K562 (cell line): ENCODE data around the gene ORAI3. TPM values are rescaled to one million over a fixed set of nuclear protein-coding genes. Genes with fewer than 3 reads are reported as not detected.

Experiments
- ATAC-seq: fragments of 200-7000 bp; cut with Tn5 transposase; 3 replicates; pipeline ENCODE4 v1.9.1; 2020; ENCODE audit warnings: moderate library complexity
- Bru-seq: library from RNA; stranded (reverse); fragments of 400-500 nt; gene quantifications from one replicate; lab custom pipeline; 2021; lab: Mats Ljungman, UMichigan
- BruChase-seq, 2 experiments: library from RNA; stranded (reverse); fragments of 400-500 nt; gene quantifications; one replicate each; lab custom pipeline; 2021; lab: Mats Ljungman, UMichigan
- BruUV-seq: library from RNA; stranded (reverse); fragments of 400-500 nt; replicated peaks from 2 replicates; lab custom pipeline; 2021; lab: Mats Ljungman, UMichigan
- CTCF ChIA-PET: fragments of 300-600 bp; formaldehyde crosslinking; extraction: SDS; loops from one replicate; lab custom pipeline; 2021; ENCODE audit warnings: low intra/inter-chr PET ratio; lab: Yijun Ruan, JAX
- POLR2A ChIA-PET: fragments of 300-600, 350-650 bp; sonication (Branson Sonifier 250); formaldehyde crosslinking; extraction: SDS; loops from one replicate; lab custom pipeline; 2021; ENCODE audit warnings: antibody characterized with exemption, inconsistent platforms; lab: Yijun Ruan, JAX
- DNase-seq, 4 experiments: peaks; one replicate each; pipeline versions ENCODE4 v3.0.0 to v3.0.0-alpha.2; 2011 to 2018; ENCODE audit warnings: low spot score in 3 of 4, mixed read lengths in 3 of 4; ENCODE audit errors: extremely low read depth in 1 of 4
- FAIRE-seq: peaks from 2 replicates; lab custom pipeline; 2011; peaks lifted over from hg19 to GRCh38; lab: Jason Lieb, UNC
- H2AFZ ChIP-seq: 2 replicates; pipeline ENCODE4 v1.6.0; 2011; ENCODE audit warnings: low read depth, low read length, control low read depth, inconsistent platforms
- H3K27ac ChIP-seq: fragments of 200-600 bp; 3 replicates; pipeline ENCODE4 v1.8.0; 2011; ENCODE audit warnings: low read depth, mild to moderate bottlenecking, control low read depth, inconsistent platforms, low read length, moderate library complexity, mixed read lengths; ENCODE audit errors: extremely low read depth
- H3K27me3 ChIP-seq, 2 experiments: fragments of 300-600 bp in 1 of 2; 2 replicates in 1 of 2; 3 replicates in 1 of 2; pipeline versions ENCODE4 v1.6.0 to v1.8.0; 2011; ENCODE audit warnings: inconsistent platforms in 2 of 2, low read length in 2 of 2, mild to moderate bottlenecking in 1 of 2, mixed read lengths in 1 of 2, moderate library complexity in 1 of 2; ENCODE audit not compliant: control insufficient read depth in 2 of 2, insufficient read depth in 2 of 2
- H3K36me3 ChIP-seq: fragments of 300-600 bp; 3 replicates; pipeline ENCODE4 v1.8.0; 2011; ENCODE audit warnings: mild to moderate bottlenecking, low read length, inconsistent platforms; ENCODE audit not compliant: control insufficient read depth, insufficient read depth
- H3K4me1 ChIP-seq, 2 experiments: fragments of 200-600 bp in 1 of 2; replicated peaks in 1 of 2; 2 replicates in 1 of 2; 3 replicates in 1 of 2; pipeline versions ENCODE4 v1.5.1 to v1.8.0; 2011; ENCODE audit warnings: inconsistent platforms in 2 of 2, low read length in 2 of 2, mild to moderate bottlenecking in 1 of 2, mixed read lengths in 1 of 2, moderate library complexity in 1 of 2; ENCODE audit not compliant: control insufficient read depth in 2 of 2, insufficient read depth in 2 of 2
- H3K4me2 ChIP-seq: 2 replicates; pipeline ENCODE4 v1.6.1; 2011; ENCODE audit warnings: low read length, control low read depth, inconsistent platforms, mixed read lengths; ENCODE audit not compliant: insufficient read depth
- H3K4me3 ChIP-seq: fragments of 200-600 bp; sonication (generic), shearing (Covaris generic); 2 replicates; pipeline ENCODE4 v1.5.1; 2016; ENCODE audit warnings: control low read depth, inconsistent platforms
- H3K79me2 ChIP-seq: fragments of 200-600 bp; 3 replicates; pipeline ENCODE4 v1.8.0; 2011; ENCODE audit warnings: low read length, inconsistent platforms; ENCODE audit not compliant: control insufficient read depth, insufficient read depth
- H3K9ac ChIP-seq, 2 experiments: 2 replicates each; pipeline versions ENCODE4 v1.6.0 to v1.6.1; 2011; ENCODE audit warnings: low read depth in 2 of 2, low read length in 2 of 2, control low read depth in 1 of 2, inconsistent platforms in 1 of 2, mild to moderate bottlenecking in 1 of 2, mixed read lengths in 1 of 2; ENCODE audit not compliant: insufficient read depth in 1 of 2
- H3K9me1 ChIP-seq: one replicate; pipeline ENCODE4 v1.6.0; 2011; ENCODE audit warnings: inconsistent platforms, mild to moderate bottlenecking, low read length, moderate library complexity; ENCODE audit not compliant: control insufficient read depth, insufficient read depth
- H3K9me3 ChIP-seq: replicated peaks from 2 replicates; pipeline ENCODE4 v1.5.1; 2011; ENCODE audit warnings: low read depth, low read length, inconsistent platforms; ENCODE audit not compliant: control insufficient read depth, insufficient read depth
- H4K20me1 ChIP-seq: replicated peaks from 2 replicates; pipeline ENCODE4 v1.6.1; 2011; ENCODE audit warnings: low read length, inconsistent platforms, mixed read lengths; ENCODE audit not compliant: control insufficient read depth, insufficient read depth
- CBFA2T3 ChIP-seq: fragments of 450-650 bp; IDR thresholded peaks from 2 replicates; pipeline ENCODE4 v1.6.1; 2017
- CHD2 ChIP-seq: IDR thresholded peaks from 2 replicates; pipeline ENCODE4 v1.6.1; 2011; ENCODE audit warnings: low read depth, low read length
- CREBBP ChIP-seq: IDR thresholded peaks from one replicate; pipeline ENCODE4 v1.6.1; 2012; ENCODE audit warnings: low read depth, mild to moderate bottlenecking, control low read depth, inconsistent platforms, low read length
- GATAD2B ChIP-seq: fragments of 450-650 bp; IDR thresholded peaks from 2 replicates; pipeline ENCODE4 v1.6.1; 2017; ENCODE audit warnings: mild to moderate bottlenecking, borderline replicate concordance
- GTF2A2 ChIP-seq: IDR thresholded peaks from 2 replicates; pipeline ENCODE4 v1.6.1; 2016; ENCODE audit warnings: mild to moderate bottlenecking, missing genetic modification characterization, missing compliant biosample characterization
- KDM5B ChIP-seq: fragments of 200-600 bp; sonication (generic); IDR thresholded peaks from 2 replicates; pipeline ENCODE4 v1.6.1; 2012; ENCODE audit warnings: low read depth, mild to moderate bottlenecking, moderate library complexity, low read length, control low read depth, inconsistent platforms; ENCODE audit not compliant: insufficient replicate concordance
- NUFIP1 ChIP-seq: fragments of 450-650 bp; IDR thresholded peaks from 2 replicates; pipeline ENCODE4 v1.6.1; 2018; ENCODE audit not compliant: partially characterized antibody
- PHB ChIP-seq: fragments of 250-450 bp; sonication (Bioruptor Pico); IDR thresholded peaks from 2 replicates; pipeline ENCODE4 v1.5.0; 2021
- POLR2G ChIP-seq: fragments of 200-400 bp; formaldehyde crosslinking; IDR thresholded peaks from 2 replicates; pipeline ENCODE4 v1.6.1; 2017; ENCODE audit warnings: low read depth, mild to moderate bottlenecking, antibody characterized with exemption, low read length, moderate library complexity
- RBM14 ChIP-seq: fragments of 200-400 bp; formaldehyde crosslinking; IDR thresholded peaks from 2 replicates; pipeline ENCODE4 v1.6.1; 2018; ENCODE audit warnings: low read depth, mild to moderate bottlenecking, low read length, moderate library complexity, borderline replicate concordance; ENCODE audit not compliant: insufficient read depth
- RBM15 ChIP-seq: fragments of 200-400 bp; formaldehyde crosslinking; IDR thresholded peaks from 2 replicates; pipeline ENCODE4 v1.6.1; 2018; ENCODE audit warnings: mild to moderate bottlenecking, low read length, moderate library complexity; ENCODE audit not compliant: insufficient read depth
- SMARCA4 ChIP-seq: fragments of 450-650 bp; IDR thresholded peaks from 2 replicates; pipeline ENCODE4 v1.6.1; 2016
- XRCC3 ChIP-seq: fragments of 450-650 bp; IDR thresholded peaks from 2 replicates; pipeline ENCODE4 v1.6.1; 2017; ENCODE audit warnings: mild to moderate bottlenecking, moderate library complexity
- ZBED1 ChIP-seq: IDR thresholded peaks from 2 replicates; pipeline ENCODE4 v1.6.1; 2014
- ZNF217 ChIP-seq: sonication (generic); formaldehyde crosslinking; IDR thresholded peaks from 2 replicates; pipeline ENCODE4 v1.8.0; 2022; ENCODE audit warnings: mild to moderate bottlenecking, missing genetic modification reagents
- WGBS: fragments of 100-300 bp; shearing (Covaris generic); methylation state at CpG from one replicate; pipeline ENCODE4 v1.1.6; 2016; ENCODE audit warnings: low coverage, mixed read lengths; ENCODE audit not compliant: insufficient coverage; ENCODE audit errors: missing lambda C conversion rate; 5-methylcytosine and 5-hydroxymethylcytosine counted together
- in situ Hi-C: fragments of 300-500 bp; cut with MboI; formaldehyde crosslinking; loops from 4 replicates; pipeline ENCODE4 v1.15.0; 2018; ENCODE audit warnings: inconsistent platforms, mixed read lengths
- intact Hi-C: fragments of 100-400 bp; cut with micrococcal nuclease; formaldehyde crosslinking; loops from 2 replicates; pipeline ENCODE4 v1.14.2; 2022
- long read RNA-seq, 3 experiments: library from polyadenylated mRNA in 2 of 3; library from RNA in 1 of 3; unstranded in 2 of 3; stranded (forward) in 1 of 3; transcript quantifications; one replicate each; pipeline ENCODE4 v2.0.0, GENCODE V29; 2019 to 2022
- polyA minus RNA-seq, 3 experiments: library from RNA; depleted of rRNA, polyadenylated mRNA; stranded (reverse); fragments of >200 nt; gene quantifications; 2 replicates each; pipeline ENCODE4 v1.2.3, GENCODE V29; 2011
- polyA plus RNA-seq, 8 experiments: library from polyadenylated mRNA; depleted of rRNA in 4 of 8; stranded (reverse) in 5 of 8; unstranded in 3 of 8; fragments of >200 nt; fragmentation: Nextera tagmentation in 2 of 8; fragmentation: Illumina TruSeq in 1 of 8; extraction: Ambion mirVana in 2 of 8; extraction: Trizol in 1 of 8; gene quantifications; 2 replicates each; pipeline versions ENCODE4 v1.2.1 to v1.2.3, GENCODE V29; 2011 to 2014; ENCODE audit warnings: inconsistent platforms in 1 of 8, missing spikeins in 1 of 8
- total RNA-seq, 7 experiments: library from RNA; depleted of rRNA in 6 of 7; stranded (reverse); fragments of >200 nt in 6 of 7; fragmentation: Illumina TruSeq in 2 of 7; extraction: Trizol in 2 of 7; gene quantifications; 2 replicates each; pipeline versions ENCODE4 v1.2.1 to v1.2.3, GENCODE V29; 2011 to 2021; ENCODE audit warnings: low replicate concordance in 1 of 7
- TF ChIP-seq, protein P1 (sequence below): fragments of 250-450 bp; sonication (Bioruptor Pico); IDR thresholded peaks from 2 replicates; pipeline ENCODE4 v1.5.0; 2021

The ORAI3 gene
- total RNA-seq (2011; cell fraction: chromatin; rRNA removed; ENCODE audit: low replicate concordance) = 12.4 and 41.2 TPM in 2 replicates
- total RNA-seq (2011; cell fraction: nucleolus; rRNA removed) = 46.8 and 54.4 TPM in 2 replicates
- total RNA-seq (2011; cell fraction: nucleoplasm; rRNA removed) = 36.7 and 43.2 TPM in 2 replicates
- total RNA-seq (2014; rRNA removed) = 19.0 and 23.5 TPM in 2 replicates
- 6.3 and 7.8 TPM in 2 replicates for total RNA-seq (2014; rRNA removed; fragmentation: Illumina TruSeq; extraction: Trizol)
- 12.4 and 12.9 TPM in 2 replicates for total RNA-seq (2015; rRNA removed; fragmentation: Illumina TruSeq; extraction: Trizol)
- total RNA-seq (2021) = 21.9 and 23.3 TPM in 2 replicates
- polyA plus RNA-seq (2011; rRNA removed) = 15.8 and 29.7 TPM in 2 replicates
- polyA plus RNA-seq (2011; cell fraction: cytosol; rRNA removed) = 44.9 and 57.8 TPM in 2 replicates
- polyA plus RNA-seq (2011; cell fraction: nucleus; rRNA removed) = 25.0 and 28.3 TPM in 2 replicates
- 19.4 and 52.1 TPM in 2 replicates for polyA plus RNA-seq (2012)
- 14.1 and 18.0 TPM in 2 replicates for polyA plus RNA-seq (2014; fragmentation: Illumina TruSeq; extraction: Trizol)
- 1 to 10 TPM; 4.9 to 5.8 TPM for polyA plus RNA-seq (2014; fragmentation: Nextera tagmentation; extraction: Ambion mirVana)
- polyA plus RNA-seq (2014; rRNA removed) = 16.5 and 19.0 TPM in 2 replicates
- 12.8 and 14.8 TPM in 2 replicates for polyA minus RNA-seq (2011; rRNA and poly(A)+ RNA removed)
- polyA minus RNA-seq (2011; cell fraction: cytosol; rRNA and poly(A)+ RNA removed) = 15.8 and 19.1 TPM in 2 replicates
- 9.3 and 12.7 TPM in 2 replicates for polyA minus RNA-seq (2011; cell fraction: nucleus; rRNA and poly(A)+ RNA removed)
- Bru-seq, nascent RNA = percentile 59 among the genes with signal in this experiment
- BruChase-seq, experiment 1, labeled RNA remaining after a 2-hour chase = percentile 62 among the genes with signal in this experiment
- BruChase-seq, experiment 2, labeled RNA remaining after a 6-hour chase = percentile 65 among the genes with signal in this experiment
- long read RNA-seq, experiment 1, transcript ORAI3-201 (2 exons, 2,206 nt) = major isoform, 30 of 40 reads
- long read RNA-seq, experiment 1, partial matches to known transcripts = 0 of 40 reads
- long read RNA-seq, experiment 1, other reads (novel, unspliced or antisense) = 10 of 40 reads
- long read RNA-seq, experiment 2, transcript ORAI3-201 (2 exons, 2,206 nt) = major isoform, 8 of 19 reads
- long read RNA-seq, experiment 2, partial matches to known transcripts = 0 of 19 reads
- long read RNA-seq, experiment 2, other reads (novel, unspliced or antisense) = 8 of 19 reads
- long read RNA-seq, experiment 3, transcript ORAI3-201 (2 exons, 2,206 nt) = major isoform, 8 of 10 reads
- long read RNA-seq, experiment 3, partial matches to known transcripts = 1 of 10 reads
- long read RNA-seq, experiment 3, other reads (novel, unspliced or antisense) = 0 of 10 reads

DNA sequence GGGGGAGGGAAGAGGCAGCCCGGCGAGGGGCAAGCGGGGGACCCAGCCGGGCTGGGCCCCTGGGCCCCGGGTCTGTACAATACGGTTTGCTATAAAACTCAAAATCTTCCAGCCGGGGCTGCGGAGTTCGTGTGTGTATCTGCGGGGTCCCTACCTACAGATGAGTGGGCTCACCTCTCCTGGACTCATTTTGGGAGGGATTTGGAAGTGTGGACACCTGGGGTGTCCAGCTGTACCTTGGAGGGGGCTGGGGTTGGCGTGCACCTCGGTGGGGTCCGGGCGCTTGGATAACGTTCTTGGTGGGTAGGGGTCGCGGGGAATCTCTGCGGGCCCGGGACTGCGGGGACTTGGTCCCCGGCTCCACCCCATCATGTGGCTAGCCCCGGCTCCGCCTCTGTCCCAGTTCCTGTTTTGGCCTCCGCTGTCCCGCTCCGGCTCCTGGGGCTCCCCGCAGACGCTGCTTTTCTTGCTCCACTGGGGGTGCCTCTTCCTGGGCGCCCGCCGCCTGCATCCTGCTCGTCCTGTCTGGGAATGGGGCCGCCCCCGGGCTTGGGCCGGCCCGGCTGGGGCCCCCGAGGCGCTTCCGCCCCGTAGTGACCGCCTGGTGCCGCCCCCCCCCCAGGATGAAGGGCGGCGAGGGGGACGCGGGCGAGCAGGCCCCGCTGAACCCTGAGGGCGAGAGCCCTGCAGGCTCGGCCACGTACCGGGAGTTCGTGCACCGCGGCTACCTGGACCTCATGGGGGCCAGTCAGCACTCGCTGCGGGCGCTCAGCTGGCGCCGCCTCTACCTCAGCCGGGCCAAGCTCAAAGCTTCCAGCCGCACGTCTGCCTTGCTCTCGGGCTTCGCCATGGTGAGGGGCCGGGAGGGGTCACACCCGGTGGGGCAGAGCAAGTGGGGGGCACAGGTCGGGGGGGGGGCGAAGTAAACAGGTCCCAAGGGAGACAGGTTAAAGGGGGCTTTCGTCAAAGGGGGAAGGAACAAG lies at the start of gene ORAI3:
Gene ORAI3, plus strand, starts transcription at position 402 of the 983 bp plus-strand sequence. Its CDS starts 222 bp downstream, at position 624.
- POLR2A ChIA-PET = interaction anchor here (0.5 to 2.0 kb wide), 4 partner anchors 9 to 36 kb away, joined by 3 to 10 read pairs (median 4); partner anchors contain the start of gene HSD3B7
- Histone ChIP-seq H3K9ac (peak within 1 kb of the TSS; percentile 82 to 94), H3K4me1 (peaks cover 26 to 55% of the 10 kb centered on the region in 2 experiments), H3K4me2 (peak within 1 kb of the TSS; percentile 98), H3K27me3 (no peaks in the 10 kb centered on the region), H3K9me3 (no peaks in the 10 kb centered on the region), H3K4me3 (peak within 1 kb of the TSS; percentile 83), H3K27ac (peak within 1 kb of the TSS; percentile 87), H3K9me1 (peaks cover 4% of the 10 kb centered on the region), H4K20me1 (no peaks in the 10 kb centered on the region), H3K79me2 (peaks cover 32% of the 10 kb centered on the region), H2AFZ (peak within 1 kb of the TSS; percentile 35), H3K36me3 (peaks cover 42% of the 10 kb centered on the region; the same call in 2 of the 3 replicates)
- FAIRE-seq (no peak), DNase-seq (peak; percentile 69 to 82 (median 72)), ATAC-seq (peak; percentile 79)
- intact Hi-C loops (no loop called here), in situ Hi-C loops (no loop called here)
- WGBS = under 1% methylated on average over 46 of the region's 70 CpGs
- CTCF ChIA-PET = no interaction called here
- BruUV-seq = no TSS peak
- TF ChIP-seq ZNF217 (no peak), GATAD2B (no peak), CREBBP (no peak), PHB (CRISPR knock-in tag) (no peak), RBM14 (0 out of 2 replicates have a peak, but pooled peaks have one; percentile 73), GTF2A2 (tag) (no peak), CBFA2T3 (no peak), KDM5B (no peak), RBM15 (no peak), SMARCA4 (no peak), NUFIP1 (no peak), ZBED1 (no peak), CHD2 (no peak), XRCC3 (no peak), POLR2G (peak; percentile 93)
- TF ChIP-seq, protein P1, sequence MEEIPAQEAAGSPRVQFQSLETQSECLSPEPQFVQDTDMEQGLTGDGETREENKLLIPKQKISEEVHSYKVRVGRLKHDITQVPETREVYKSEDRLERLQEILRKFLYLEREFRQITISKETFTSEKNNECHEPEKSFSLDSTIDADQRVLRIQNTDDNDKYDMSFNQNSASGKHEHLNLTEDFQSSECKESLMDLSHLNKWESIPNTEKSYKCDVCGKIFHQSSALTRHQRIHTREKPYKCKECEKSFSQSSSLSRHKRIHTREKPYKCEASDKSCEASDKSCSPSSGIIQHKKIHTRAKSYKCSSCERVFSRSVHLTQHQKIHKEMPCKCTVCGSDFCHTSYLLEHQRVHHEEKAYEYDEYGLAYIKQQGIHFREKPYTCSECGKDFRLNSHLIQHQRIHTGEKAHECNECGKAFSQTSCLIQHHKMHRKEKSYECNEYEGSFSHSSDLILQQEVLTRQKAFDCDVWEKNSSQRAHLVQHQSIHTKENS = no peak
